ENCODE measurements around the gene TSPAN10.
A peak's percentile ranks its signal among the peaks of the same experiment; 100 is the strongest.
"Not testable (repeated sequence)": the region's sequence is repeated elsewhere in the genome, so short reads cannot be mapped to it uniquely, and the experiment has no call there.

TSPAN10 gene

DNA sequence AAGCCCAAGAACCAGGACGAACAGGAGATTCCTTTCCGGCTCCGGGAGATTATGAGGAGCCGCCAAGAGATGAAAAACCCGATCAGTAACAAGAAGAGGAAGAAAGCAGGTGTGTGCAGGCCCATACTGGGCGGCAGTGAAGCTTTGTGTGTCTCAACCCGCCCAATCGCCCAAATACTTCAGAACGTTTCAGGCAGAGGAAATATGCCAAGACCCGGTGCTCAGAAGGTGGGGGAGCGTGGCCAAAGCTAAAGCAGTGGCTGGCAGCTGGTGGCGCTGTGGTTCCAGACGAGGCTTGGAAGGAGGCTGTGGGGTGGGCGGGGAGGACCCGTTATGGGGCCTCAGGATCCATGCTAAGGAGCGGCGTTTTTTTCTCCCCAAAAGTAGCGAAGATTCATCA lies 30.8 kb downstream of the TSPAN10 start:
- H3K4me3 ChIP-seq (ENCODE audit: low read depth, low read length) = no peak overlapping the region
- no peak for DNase-seq (ENCODE audit: low read depth)
- TF ChIP-seq CTCF (conservative IDR thresholded peaks at IDR 0.05; ENCODE audit: low read depth, low read length) = peak; percentile 15

DNA sequence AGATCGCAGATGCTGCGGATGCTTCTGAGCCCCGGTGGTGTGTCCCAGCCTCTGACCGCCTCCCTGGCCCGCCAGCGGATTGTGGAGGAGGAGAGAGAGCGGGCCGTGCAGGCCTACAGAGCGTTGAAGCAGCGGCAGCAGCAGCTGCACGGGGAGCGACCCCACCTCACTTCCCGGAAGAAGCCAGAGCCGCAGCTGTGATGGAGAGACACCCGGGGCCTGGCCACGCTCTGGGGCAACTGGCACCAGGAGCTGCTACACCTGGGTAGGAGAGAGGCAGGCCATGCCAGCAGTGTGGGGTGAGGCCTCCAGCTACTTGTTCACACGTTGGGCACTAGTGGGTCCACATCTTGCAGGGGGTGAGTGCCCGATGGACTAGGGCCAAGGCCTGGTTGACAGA lies 35.5 kb downstream of the TSPAN10 start:
- no peak for TF ChIP-seq CTCF (conservative IDR thresholded peaks at IDR 0.05; ENCODE audit: low read depth, low read length)
- H3K4me3 ChIP-seq (ENCODE audit: low read depth, low read length) = no peak overlapping the region
- DNase-seq (ENCODE audit: low read depth) = no peak

DNA sequence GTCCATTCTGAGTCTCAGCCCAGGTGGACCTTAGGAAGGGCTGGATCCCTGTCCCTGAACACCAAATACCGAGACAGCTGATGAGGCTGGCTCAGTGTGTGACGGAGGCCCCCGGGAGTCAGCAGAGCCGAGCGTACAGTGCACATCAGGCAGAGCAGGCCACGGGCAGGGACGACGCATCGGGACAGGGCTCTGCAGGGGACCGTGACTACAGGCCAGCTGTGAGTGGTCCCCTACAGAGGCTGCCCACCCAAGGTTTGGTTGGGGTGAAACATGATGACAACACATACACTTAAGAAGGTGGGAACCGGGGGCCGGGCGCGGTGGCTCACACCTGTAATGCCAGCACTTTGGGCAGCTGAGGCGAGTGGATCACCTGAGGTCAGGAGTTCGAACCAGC lies 36.0 kb downstream of the TSPAN10 start:
- no peak for TF ChIP-seq CTCF (conservative IDR thresholded peaks at IDR 0.05; ENCODE audit: low read depth, low read length)
- DNase-seq (ENCODE audit: low read depth) = no peak
- no peak overlapping the region for H3K4me3 ChIP-seq (ENCODE audit: low read depth, low read length)

DNA sequence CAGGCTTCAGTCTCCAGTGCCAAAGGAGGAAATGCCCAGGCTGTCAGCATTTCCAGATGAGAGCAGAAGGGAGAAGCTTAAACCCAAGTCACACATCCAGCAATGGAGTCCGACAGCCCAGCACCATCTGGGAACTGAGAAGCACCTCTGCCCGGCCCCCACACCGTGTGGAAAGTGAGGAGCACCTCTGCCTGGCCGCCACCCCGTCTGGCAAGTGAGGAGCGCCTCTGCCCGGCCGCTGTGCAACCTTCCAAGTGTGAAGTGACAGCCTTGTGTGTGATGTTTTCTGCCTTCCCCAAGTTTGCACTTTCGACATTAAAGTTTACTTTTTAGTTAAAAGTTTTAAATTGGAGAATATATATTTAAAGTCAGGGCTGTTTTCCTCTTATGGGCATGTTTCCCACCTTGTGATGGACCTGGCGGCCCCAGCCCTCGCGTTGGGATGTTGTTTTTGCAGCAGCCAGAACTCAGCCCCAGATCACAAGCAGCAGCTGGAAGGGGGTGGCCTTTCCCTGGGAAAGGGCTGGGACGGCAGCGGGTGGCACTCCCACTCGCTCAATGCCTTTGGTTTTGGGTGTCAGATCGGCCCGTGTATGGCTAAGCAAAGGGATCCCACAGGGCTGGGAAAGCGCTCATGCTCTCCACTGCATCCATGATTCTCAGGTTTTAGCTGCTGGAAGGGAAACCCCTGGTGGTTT lies 36.7 kb downstream of the TSPAN10 start:
- DNase-seq (ENCODE audit: low read depth) = no peak
- no peak overlapping the region for H3K4me3 ChIP-seq (ENCODE audit: low read depth, low read length)
- TF ChIP-seq CTCF (conservative IDR thresholded peaks at IDR 0.05; ENCODE audit: low read depth, low read length) = no peak

DNA sequence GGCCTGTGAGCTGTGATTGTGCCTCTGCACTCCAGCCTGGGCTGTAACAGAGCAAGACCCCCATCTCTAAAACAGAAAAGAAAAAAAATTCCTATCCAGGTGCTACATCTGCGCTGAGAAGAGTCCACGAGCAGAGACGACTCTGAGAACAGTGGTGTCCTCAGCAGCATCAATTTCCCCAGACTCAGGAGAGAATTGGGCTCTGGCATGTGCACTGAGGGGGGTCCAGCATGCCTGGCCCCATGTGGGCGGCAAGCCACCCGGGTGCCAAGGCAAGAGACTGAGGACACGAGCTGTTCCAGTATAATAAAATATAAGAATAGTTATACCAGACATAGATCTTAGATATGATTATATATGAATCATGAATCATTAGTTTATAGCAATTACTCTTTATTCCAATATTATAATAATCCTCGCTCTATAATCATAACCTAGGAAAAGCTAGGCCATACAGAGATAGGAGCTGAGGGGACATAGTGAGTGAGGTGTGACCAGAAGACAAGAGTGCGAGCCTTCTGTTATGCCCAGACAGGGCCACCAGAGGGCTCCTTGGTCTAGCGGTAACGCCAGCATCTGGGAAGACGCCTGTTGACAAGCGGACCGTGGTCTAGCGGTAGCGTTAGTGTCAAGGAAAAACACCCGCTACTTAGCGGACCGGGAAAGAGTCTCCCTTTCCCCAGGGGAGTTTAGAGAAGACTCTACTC lies 38.7 kb downstream of the TSPAN10 start:
- peak; percentile 57 for DNase-seq (ENCODE audit: low read depth)
- peak; percentile 54 for TF ChIP-seq CTCF (conservative IDR thresholded peaks at IDR 0.05; ENCODE audit: low read depth, low read length)
- not testable (repeated sequence) for H3K4me3 ChIP-seq (ENCODE audit: low read depth, low read length)

DNA sequence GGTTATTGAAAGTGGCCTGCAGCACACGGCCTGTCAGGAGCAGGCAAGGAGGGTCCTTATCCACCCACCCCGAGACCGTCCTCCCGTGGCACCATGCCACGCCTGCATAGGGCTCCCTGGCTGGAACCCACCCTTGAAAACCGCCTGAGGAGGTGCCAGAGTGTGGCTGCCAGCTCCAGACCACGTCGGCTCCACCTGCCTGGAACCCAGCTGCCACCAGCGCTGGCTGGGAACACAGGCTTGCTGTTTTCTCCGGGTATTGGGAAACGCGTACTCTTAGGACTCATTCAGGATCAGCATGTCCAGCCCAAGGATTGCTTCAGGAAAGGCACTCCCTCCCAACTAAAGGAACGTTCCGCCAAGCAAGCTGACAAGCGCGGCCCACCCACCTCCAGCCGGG lies 39.9 kb downstream of the TSPAN10 start:
- no peak for TF ChIP-seq CTCF (conservative IDR thresholded peaks at IDR 0.05; ENCODE audit: low read depth, low read length)
- H3K4me3 ChIP-seq (ENCODE audit: low read depth, low read length) = no peak overlapping the region
- no peak for DNase-seq (ENCODE audit: low read depth)

GRCh38 chr17:81680150-81680549 lies 43.2 kb downstream of the TSPAN10 start:
- no peak for DNase-seq (ENCODE audit: low read depth)
- H3K4me3 ChIP-seq (ENCODE audit: low read depth, low read length) = no peak overlapping the region
- no peak for TF ChIP-seq CTCF (conservative IDR thresholded peaks at IDR 0.05; ENCODE audit: low read depth, low read length)

Data from choroid plexus epithelial cell (primary cell).